NCI-H2081 treated with DMSO at 0.1 percent for 48 hours (cell line): Measurements from ENCODE around the gene SYNDIG1L.

Source experiments
- DNase-seq: peaks from one replicate; lab custom pipeline; 2025; lab: John Stamatoyannopoulos, UW

Gene SYNDIG1L

GRCh38 chr14:74429221-74429691 lies 3.2 kb upstream of the SYNDIG1L start:
- DNase-seq = no peak

DNA sequence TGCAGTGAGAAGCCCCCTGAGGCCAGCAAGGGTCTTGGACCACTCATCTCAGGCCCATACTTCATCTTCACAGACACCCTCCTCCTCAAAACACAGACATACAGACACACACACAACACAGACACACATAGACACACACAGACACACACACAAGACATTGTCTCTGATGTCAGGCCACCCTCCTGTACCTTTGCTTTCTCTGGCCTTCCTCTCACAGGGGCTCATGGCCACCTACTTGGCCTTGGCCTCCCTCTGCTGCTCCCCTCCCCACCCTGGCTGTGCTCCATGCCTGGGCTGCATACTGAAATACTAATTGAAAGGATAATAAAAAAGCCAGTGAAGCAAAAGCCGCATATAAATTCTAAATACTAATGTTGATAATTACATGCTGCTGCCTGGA lies 1.6 kb upstream of the SYNDIG1L start:
- no peak for DNase-seq

DNA sequence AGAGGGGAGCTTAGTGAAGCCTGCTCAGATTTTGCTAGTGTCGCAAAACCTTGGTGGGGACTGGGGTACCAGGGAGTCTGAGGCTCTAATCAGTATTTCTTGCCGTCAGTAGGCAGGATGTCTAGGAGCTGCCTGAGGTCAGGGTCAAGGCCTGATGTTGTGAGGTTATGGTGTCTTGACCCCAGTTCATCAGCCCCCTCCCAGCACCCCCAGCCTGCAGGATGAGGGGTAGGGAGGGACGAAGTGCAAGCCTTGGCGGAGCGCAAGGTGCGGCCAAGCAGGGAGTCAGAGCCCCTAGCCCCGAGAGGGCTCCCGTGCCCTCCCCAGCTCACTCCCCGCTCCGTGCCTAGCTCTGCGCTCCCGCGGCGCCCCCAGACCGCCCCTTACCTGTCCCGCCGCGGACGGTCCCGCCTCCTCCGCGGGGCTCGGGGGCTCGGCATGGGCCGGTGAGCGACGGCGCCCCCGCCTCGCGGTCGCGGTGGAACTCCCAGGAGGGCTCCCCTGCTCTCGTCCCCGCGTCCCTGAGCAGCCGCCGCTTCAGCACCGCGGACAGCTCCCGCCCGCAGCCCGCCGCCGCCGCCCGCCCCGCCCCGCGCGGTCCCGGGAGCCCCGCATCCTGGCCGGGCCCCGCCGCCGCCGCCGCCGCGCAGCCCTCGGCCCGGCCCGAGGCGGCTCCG lies 347 bp downstream of the SYNDIG1L start:
- no peak for DNase-seq

- no peak for DNase-seq
These were observed 1.4 kb downstream of the SYNDIG1L start for GRCh38 chr14:74424606-74425005.

GRCh38 chr14:74423246-74423645 lies 2.8 kb downstream of the SYNDIG1L start:
- DNase-seq = no peak

DNA sequence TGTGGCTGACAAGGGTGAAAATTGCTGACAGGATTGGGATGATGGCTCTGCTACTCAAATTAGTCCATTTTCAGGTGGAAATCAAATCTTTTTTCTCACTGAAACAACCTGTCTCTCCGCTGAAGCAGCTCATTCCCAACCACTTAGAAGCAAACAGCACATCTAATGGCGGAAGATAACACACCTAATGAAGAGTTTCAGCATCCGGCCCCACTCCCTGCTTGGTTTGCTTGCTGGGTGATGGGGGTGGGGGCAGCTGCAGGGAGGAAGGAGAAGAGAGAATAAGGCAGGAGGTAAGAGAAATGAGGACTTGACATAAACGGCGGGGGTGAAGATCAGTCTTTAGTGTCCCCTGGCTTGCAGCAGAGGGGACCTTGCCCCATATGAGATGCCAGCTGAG lies 4.0 kb downstream of the SYNDIG1L start:
- no peak for DNase-seq

DNA sequence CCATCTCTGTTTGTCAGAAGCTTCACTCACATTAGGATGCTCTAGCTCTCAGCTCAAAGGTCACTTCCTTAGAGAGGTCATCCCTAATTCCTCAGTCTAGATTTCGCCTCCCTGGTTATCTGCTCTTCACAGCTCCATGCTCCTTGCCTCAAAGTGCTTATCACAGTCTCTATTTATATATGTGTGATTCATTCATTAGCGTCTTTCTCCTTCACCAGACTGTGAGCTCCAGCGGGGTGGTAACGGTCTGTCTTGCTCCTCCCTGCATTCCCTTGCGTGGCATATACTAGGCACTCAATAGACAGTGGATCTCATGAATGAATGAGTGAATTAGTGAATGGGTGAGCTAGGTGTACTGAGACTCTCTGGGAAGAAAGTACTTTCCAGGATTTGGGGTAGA lies 6.9 kb downstream of the SYNDIG1L start:
- no peak for DNase-seq

GRCh38 chr14:74418031-74418430 lies 8.0 kb downstream of the SYNDIG1L start:
- no peak for DNase-seq

- no peak for DNase-seq
These were observed 8.4 kb downstream of the SYNDIG1L start for GRCh38 chr14:74417611-74418010.

GRCh38 chr14:74417201-74417600 lies 8.8 kb downstream of the SYNDIG1L start:
- no peak for DNase-seq

DNA sequence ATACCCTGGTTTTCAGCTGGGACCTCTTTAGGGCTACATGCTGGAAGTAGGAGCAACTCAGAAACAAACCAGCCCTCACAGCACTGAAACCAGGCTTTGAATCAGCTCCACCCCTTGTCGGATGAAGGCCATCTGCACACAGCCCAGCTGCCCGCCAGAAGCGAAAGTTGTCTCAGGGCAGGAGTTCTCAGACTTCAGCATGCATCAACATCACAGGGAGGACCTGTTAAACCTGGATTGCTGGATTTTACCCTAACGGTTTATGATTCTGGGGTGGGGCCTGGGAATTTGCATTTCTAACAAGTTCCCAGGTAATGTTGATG lies 10.9 kb downstream of the SYNDIG1L start:
- DNase-seq = no peak

DNA sequence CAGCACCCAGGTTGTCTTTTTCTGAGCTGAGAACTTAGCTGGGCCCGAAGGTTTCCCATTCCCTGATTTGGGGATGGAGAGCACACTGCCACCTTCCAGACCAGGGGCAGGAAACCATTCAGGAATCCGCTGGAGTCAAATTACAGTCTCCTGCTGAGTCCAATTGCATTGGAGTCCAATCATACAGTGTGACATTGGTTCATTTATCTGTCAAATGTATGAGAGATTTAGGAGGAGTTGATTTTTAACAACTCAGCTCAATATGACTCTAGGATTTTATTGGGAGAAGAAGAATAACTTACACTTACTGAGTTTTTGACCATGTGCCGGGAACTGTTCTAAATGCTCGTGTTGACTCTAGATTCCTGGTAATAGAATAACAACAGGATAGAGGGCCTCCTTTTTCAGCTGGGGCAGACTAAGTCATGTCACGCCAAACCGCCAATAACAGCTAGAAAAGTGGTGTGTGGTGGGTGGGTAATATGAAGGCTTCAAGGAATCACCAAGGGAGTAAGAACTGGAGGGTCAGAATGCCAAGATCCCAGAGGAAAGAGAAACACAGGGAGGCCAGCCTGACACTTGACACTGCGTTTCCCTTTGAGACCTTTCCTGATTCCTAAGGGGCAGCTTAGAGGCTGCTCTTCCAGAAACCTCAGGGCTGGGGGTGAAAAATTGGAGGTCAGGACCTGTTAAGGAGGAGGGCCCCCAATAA lies 11.5 kb downstream of the SYNDIG1L start:
- DNase-seq = no peak

DNA sequence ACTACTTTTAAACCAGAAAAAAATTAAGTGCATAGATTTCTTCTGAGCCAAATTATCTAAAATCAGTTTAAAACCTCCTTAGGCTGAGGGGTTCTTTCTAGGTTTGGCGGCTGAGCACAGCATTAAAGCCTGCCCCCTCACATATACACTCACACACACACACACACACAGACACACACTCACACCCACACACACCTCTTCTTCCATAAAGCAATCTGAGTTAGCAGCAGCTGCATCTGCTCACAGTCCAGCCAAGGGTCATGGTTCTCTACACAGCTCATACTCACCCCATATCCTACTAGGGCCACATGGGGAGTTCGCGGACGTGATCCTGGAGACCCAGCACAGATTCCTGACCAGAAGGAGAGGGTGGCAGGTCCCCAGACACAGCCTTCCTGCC lies 12.4 kb downstream of the SYNDIG1L start:
- no peak for DNase-seq

- DNase-seq = no peak
These were observed 13.3 kb downstream of the SYNDIG1L start for GRCh38 chr14:74412753-74413152.

GRCh38 chr14:74411671-74412070 lies 14.3 kb downstream of the SYNDIG1L start:
- DNase-seq = no peak

DNA sequence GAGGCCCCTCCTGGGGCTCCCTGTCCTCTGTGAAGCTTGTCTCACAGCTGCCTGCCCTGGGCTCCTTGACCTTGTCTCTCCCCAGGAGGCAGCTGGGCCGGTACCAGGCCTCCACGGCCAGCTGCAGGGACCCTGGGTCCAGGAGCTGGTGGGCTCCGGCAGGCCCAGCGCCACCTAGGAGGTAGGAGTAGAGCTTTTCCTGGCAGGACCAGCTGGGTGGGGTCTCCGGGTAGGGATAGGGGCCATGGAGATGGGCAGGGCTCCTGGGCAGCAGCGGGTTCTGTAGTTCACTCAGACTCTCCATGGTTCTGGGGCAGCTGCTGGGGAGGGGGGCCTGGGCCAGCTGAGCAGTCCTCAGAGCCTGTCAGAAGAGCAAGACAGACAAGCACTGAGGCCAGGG lies 16.6 kb downstream of the SYNDIG1L start:
- no peak for DNase-seq

GRCh38 chr14:74408870-74409269 lies 17.1 kb downstream of the SYNDIG1L start:
- no peak for DNase-seq

DNA sequence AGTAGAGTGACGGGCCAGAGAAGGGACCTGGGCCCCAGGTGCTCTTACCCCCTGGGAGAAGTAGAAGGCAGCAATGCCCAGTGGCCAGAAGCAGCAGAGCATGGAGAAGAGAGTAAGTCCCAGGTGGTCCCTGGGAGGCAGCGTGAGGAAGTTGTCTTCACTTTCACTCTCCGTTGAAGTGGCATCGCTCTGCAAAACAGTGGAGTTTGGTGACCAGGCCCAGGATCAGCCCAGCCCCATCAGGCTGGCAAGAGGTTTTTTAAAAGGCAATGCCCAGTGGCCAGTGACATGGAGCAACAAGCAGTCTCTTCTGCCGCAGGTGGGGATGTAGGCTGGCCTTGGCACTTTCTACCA lies 18.2 kb downstream of the SYNDIG1L start:
- DNase-seq = no peak

- no peak for DNase-seq
These were observed 18.8 kb downstream of the SYNDIG1L start for GRCh38 chr14:74407021-74407800.

- no peak for DNase-seq
These were observed 20.3 kb downstream of the SYNDIG1L start for GRCh38 chr14:74405663-74406062.

GRCh38 chr14:74404435-74404834 lies 21.6 kb downstream of the SYNDIG1L start:
- DNase-seq = no peak

GRCh38 chr14:74403619-74404417 lies 22.2 kb downstream of the SYNDIG1L start:
- DNase-seq = no peak
